HCT116 (cell line): ENCODE results near the gene PPTC7. TPM values are rescaled to one million over a fixed set of nuclear protein-coding genes. Genes with fewer than 3 reads are reported as not detected.

Experiments
- ATAC-seq: fragments of 200-7000 bp; cut with Tn5 transposase; 2 replicates; pipeline ENCODE4 v1.9.1; 2020; ENCODE audit warnings: mild to moderate bottlenecking, moderate library complexity
- BruUV-seq: library from RNA; stranded (reverse); fragments of 400-500 nt; replicated peaks from 2 replicates; lab custom pipeline; 2021; lab: Mats Ljungman, UMichigan
- CTCF ChIA-PET: fragments of 300-600 bp; sonication (Branson Sonifier 250); formaldehyde crosslinking; loops from one replicate; lab custom pipeline; 2021; ENCODE audit warnings: antibody characterized with exemption; lab: Charles Lee
- POLR2A ChIA-PET: fragments of 300-600, 350-600 bp; sonication (Branson Sonifier 250); formaldehyde crosslinking; loops from one replicate; lab custom pipeline; 2021; ENCODE audit warnings: antibody characterized with exemption; lab: Charles Lee
- RAD21 ChIA-PET, 2 experiments: fragments of 300-600 bp; sonication (Branson Sonifier 250); formaldehyde crosslinking; loops; one replicate each; lab custom pipeline; 2023; ENCODE audit warnings: low total read pairs in 2 of 2; ENCODE audit not compliant: uncharacterized antibody in 2 of 2, unreplicated experiment in 2 of 2, low non-redundant PET in 1 of 2; lab: Charles Lee
- DNase-seq: peaks from one replicate; pipeline ENCODE4 v3.0.0-alpha.2; 2010; ENCODE audit warnings: low read depth, low spot score
- H2AFZ ChIP-seq: fragments of 200-600 bp; shearing (Covaris generic), sonication (generic); 2 replicates; pipeline ENCODE4 v1.6.1; 2017; ENCODE audit warnings: low read depth, mixed run types, mixed read lengths, antibody characterized with exemption, low read length; ENCODE audit not compliant: poor library complexity, severe bottlenecking
- H3K27ac ChIP-seq: 2 replicates; pipeline ENCODE4 v1.5.1; 2012; ENCODE audit warnings: low read depth, low read length
- H3K27me3 ChIP-seq: fragments of 200-600 bp; sonication (generic); 2 replicates; pipeline ENCODE4 v1.6.1; 2016; ENCODE audit warnings: mixed run types, low read length, mixed read lengths; ENCODE audit not compliant: insufficient read depth
- H3K36me3 ChIP-seq, 2 experiments: fragments of 200-500 bp in 1 of 2; fragments of 200-600 bp in 1 of 2; sonication (Bioruptor generic) in 1 of 2; sonication (generic) in 1 of 2; 2 replicates each; pipeline versions ENCODE4 v1.5.1 to v1.6.1; 2014 to 2016; ENCODE audit warnings: low read length in 2 of 2, inconsistent platforms in 1 of 2, mixed read lengths in 1 of 2, mixed run types in 1 of 2; ENCODE audit not compliant: insufficient read depth in 2 of 2, control insufficient read depth in 1 of 2
- H3K4me1 ChIP-seq, 2 experiments: fragments of 200-600 bp in 1 of 2; sonication (generic) in 1 of 2; 2 replicates each; pipeline versions ENCODE4 v1.5.1 to v1.6.1; 2012 to 2017; ENCODE audit warnings: low read length in 2 of 2, inconsistent platforms in 1 of 2, mild to moderate bottlenecking in 1 of 2, mixed read lengths in 1 of 2, mixed run types in 1 of 2, moderate library complexity in 1 of 2; ENCODE audit not compliant: insufficient read depth in 2 of 2, control insufficient read depth in 1 of 2
- H3K4me2 ChIP-seq: fragments of 200-600 bp; sonication (generic); 2 replicates; pipeline ENCODE4 v1.6.1; 2017; ENCODE audit warnings: mixed run types, low read length, mixed read lengths
- H3K4me3 ChIP-seq, 2 experiments: fragments of 200-600 bp in 1 of 2; sonication (generic) in 1 of 2; replicated peaks in 1 of 2; 2 replicates each; pipeline ENCODE4 v1.5.1; 2011 to 2016; ENCODE audit warnings: low read length in 2 of 2, control low read depth in 1 of 2, low read depth in 1 of 2, mild to moderate bottlenecking in 1 of 2, mixed read lengths in 1 of 2, mixed run types in 1 of 2
- H3K79me2 ChIP-seq: fragments of 200-600 bp; sonication (generic); 2 replicates; pipeline ENCODE4 v1.6.1; 2017; ENCODE audit warnings: mild to moderate bottlenecking, mixed run types, low read length, moderate library complexity, mixed read lengths; ENCODE audit not compliant: insufficient read depth
- H3K9ac ChIP-seq: fragments of 200-600 bp; sonication (generic); 2 replicates; pipeline ENCODE4 v1.6.1; 2016; ENCODE audit warnings: low read length, mixed read lengths
- H3K9me2 ChIP-seq: fragments of 200-600 bp; sonication (generic), shearing (Covaris generic); 2 replicates; pipeline ENCODE4 v1.6.1; 2017; ENCODE audit warnings: mixed run types, mild to moderate bottlenecking, moderate library complexity; ENCODE audit not compliant: insufficient read depth
- H3K9me3 ChIP-seq, 2 experiments: fragments of 200-500 bp in 1 of 2; fragments of 200-600 bp in 1 of 2; sonication (Bioruptor generic) in 1 of 2; sonication (generic) in 1 of 2; 2 replicates each; pipeline ENCODE4 v1.6.1; 2014 to 2017; ENCODE audit warnings: low read length in 2 of 2, mixed read lengths in 2 of 2, inconsistent platforms in 1 of 2, low read depth in 1 of 2, mild to moderate bottlenecking in 1 of 2, mixed run types in 1 of 2, moderate library complexity in 1 of 2; ENCODE audit not compliant: control insufficient read depth in 1 of 2, insufficient read depth in 1 of 2
- H4K20me1 ChIP-seq: fragments of 200-600 bp; sonication (generic), shearing (Covaris generic); 2 replicates; pipeline ENCODE4 v1.6.1; 2017; ENCODE audit warnings: mixed run types, mild to moderate bottlenecking, moderate library complexity; ENCODE audit not compliant: insufficient read depth
- ATF3 ChIP-seq: IDR thresholded peaks from 2 replicates; pipeline ENCODE4 v1.6.1; 2012
- CBX3 ChIP-seq: IDR thresholded peaks from 2 replicates; pipeline ENCODE4 v1.6.1; 2012; ENCODE audit warnings: low read depth
- CTCF ChIP-seq, 3 experiments: fragments of 200-600 bp in 1 of 3; sonication (generic) in 1 of 3; IDR thresholded peaks in 2 of 3; conservative IDR thresholded peaks in 1 of 3; 2 replicates each; pipeline ENCODE4 v1.5.1; 2012 to 2017; ENCODE audit warnings: low read depth in 2 of 3, low read length in 2 of 3, antibody characterized with exemption in 1 of 3, borderline replicate concordance in 1 of 3, control low read depth in 1 of 3, mild to moderate bottlenecking in 1 of 3, mixed read lengths in 1 of 3, mixed run types in 1 of 3, moderate library complexity in 1 of 3; ENCODE audit not compliant: insufficient read depth in 1 of 3
- EGR1 ChIP-seq: IDR thresholded peaks from 2 replicates; pipeline ENCODE4 v1.6.1; 2012; ENCODE audit warnings: low read depth
- ELF1 ChIP-seq: IDR thresholded peaks from 2 replicates; pipeline ENCODE4 v1.6.1; 2012; ENCODE audit warnings: low read depth, borderline replicate concordance
- EZH2 ChIP-seq: fragments of 200-600 bp; sonication (generic); IDR thresholded peaks from 2 replicates; pipeline ENCODE4 v1.6.1; 2017; ENCODE audit warnings: antibody characterized with exemption, mixed run types
- FOSL1 ChIP-seq: IDR thresholded peaks from 2 replicates; pipeline ENCODE4 v1.6.1; 2012; ENCODE audit warnings: low read depth
- JUND ChIP-seq: IDR thresholded peaks from 2 replicates; pipeline ENCODE4 v1.6.1; 2012
- MAX ChIP-seq: IDR thresholded peaks from 2 replicates; pipeline ENCODE4 v1.6.1; 2012
- POLR2A ChIP-seq: IDR thresholded peaks from 2 replicates; pipeline ENCODE4 v1.7.0; 2011; ENCODE audit warnings: borderline replicate concordance; ENCODE audit not compliant: insufficient read depth, insufficient read length; ENCODE audit errors: extremely low read depth
- POLR2AphosphoS5 ChIP-seq: IDR thresholded peaks from 2 replicates; pipeline ENCODE4 v1.6.1; 2011; ENCODE audit warnings: mild to moderate bottlenecking, low read depth, low read length, moderate library complexity
- SIN3A ChIP-seq: IDR thresholded peaks from 2 replicates; pipeline ENCODE4 v1.6.1; 2012; ENCODE audit warnings: low read depth
- TCF7L2 ChIP-seq: IDR thresholded peaks from 2 replicates; pipeline ENCODE4 v1.7.0; 2011; ENCODE audit warnings: borderline replicate concordance, inconsistent platforms; ENCODE audit not compliant: insufficient read depth, insufficient read length; ENCODE audit errors: extremely low read depth
- YY1 ChIP-seq: IDR thresholded peaks from 2 replicates; pipeline ENCODE4 v1.6.1; 2011; ENCODE audit warnings: low read length, low read depth, moderate library complexity, mild to moderate bottlenecking; ENCODE audit not compliant: insufficient replicate concordance; ENCODE audit errors: extremely low read depth
- ZBTB33 ChIP-seq: IDR thresholded peaks from 2 replicates; pipeline ENCODE4 v1.6.1; 2011; ENCODE audit warnings: mild to moderate bottlenecking, low read length, moderate library complexity; ENCODE audit not compliant: insufficient replicate concordance; ENCODE audit errors: extremely low read depth
- intact Hi-C: fragments of 100-400 bp; cut with micrococcal nuclease; formaldehyde crosslinking; loops from 2 replicates; pipeline ENCODE4 v1.10.0; 2022
- total RNA-seq: library from RNA; stranded (reverse); gene quantifications from one replicate; pipeline ENCODE4 v1.2.1, GENCODE V29; 2021; ENCODE audit not compliant: unreplicated experiment

PPTC7 gene
- total RNA-seq, 1 experiment from 2014 or later, result 25.2 TPM

- CTCF ChIA-PET, result no interaction called here
Measured at GRCh38 chr12:110549716-110550115, 33.4 kb downstream of the PPTC7 start.

More at GRCh38 chr12:110549716-110550115, 33.4 kb downstream of the PPTC7 start:
- no peak overlapping the region for H3K4me3 ChIP-seq
- H3K9ac ChIP-seq, result no peak overlapping the region
- H4K20me1 ChIP-seq, result no peaks in the 10 kb centered on the region
- no peaks in the 10 kb centered on the region for H3K9me3 ChIP-seq
- no peak for DNase-seq
- H3K4me2 ChIP-seq, result no peak overlapping the region
- TF ChIP-seq ZBTB33 (no peak), EZH2 (no peak), POLR2AphosphoS5 (no peak), POLR2A (no peak), CTCF (IDR thresholded peaks at IDR 0.05 in 2 of 3, conservative IDR thresholded peaks at IDR 0.05 in 1 of 3; ENCODE audit: borderline replicate concordance in 1 of 3, insufficient read depth in 1 of 3, low read depth in 2 of 3, low read length in 2 of 3) (no peak), CBX3 (no peak), TCF7L2 (no peak), JUND (no peak), MAX (no peak), SIN3A (no peak), EGR1 (no peak), ATF3 (no peak), ELF1 (no peak), FOSL1 (no peak), YY1 (no peak)
- peaks cover 82% of the 10 kb centered on the region for H3K79me2 ChIP-seq
- intact Hi-C loops, result no loop called here
- no peak for ATAC-seq
- no peak overlapping the region for H2AFZ ChIP-seq
- H3K36me3 ChIP-seq, result peaks cover 0 to 9% of the 10 kb centered on the region in 2 experiments; a peak in 2 of 4 replicates
- no TSS peak for BruUV-seq
- RAD21 ChIA-PET, result no interaction called here
- H3K27ac ChIP-seq, result no peak overlapping the region
- H3K9me2 ChIP-seq, result no peaks in the 10 kb centered on the region
- H3K27me3 ChIP-seq, result no peaks in the 10 kb centered on the region
- POLR2A ChIA-PET, result no interaction called here
- H3K4me1 ChIP-seq, result peaks cover 0 to 6% of the 10 kb centered on the region in 2 experiments; a peak in 1 of 4 replicates
